PFSK-1 (cell line): ENCODE results near the gene LGI1.

Experiments
- FOXP2 ChIP-seq: optimal IDR thresholded peaks from 2 replicates; pipeline ENCODE3; 2011; ENCODE audit warnings: borderline replicate concordance, control low read depth, inconsistent platforms; ENCODE audit not compliant: insufficient read depth; ENCODE audit errors: extremely low read length, extremely low read depth
- POLR2AphosphoS5 ChIP-seq: IDR thresholded peaks from 2 replicates; pipeline ENCODE4 v1.6.1; 2012; ENCODE audit warnings: low read depth, mild to moderate bottlenecking, control low read depth, low read length, moderate library complexity
- SIN3A ChIP-seq: IDR thresholded peaks from 2 replicates; pipeline ENCODE4 v1.6.1; 2012; ENCODE audit warnings: mild to moderate bottlenecking, low read length, moderate library complexity, borderline replicate concordance; ENCODE audit not compliant: insufficient read depth
- TAF1 ChIP-seq: IDR thresholded peaks from 2 replicates; pipeline ENCODE4 v1.6.1; 2012; ENCODE audit warnings: low read length, control low read depth, borderline replicate concordance; ENCODE audit not compliant: insufficient read depth
- TF ChIP-seq, protein P1 (sequence below), 2 experiments: IDR thresholded peaks; 2 replicates each; pipeline versions ENCODE4 v1.6.1 to v1.8.0; 2011 to 2012; ENCODE audit warnings: low read depth in 2 of 2, low read length in 2 of 2, control low read depth in 1 of 2, inconsistent platforms in 1 of 2, mild to moderate bottlenecking in 1 of 2, moderate library complexity in 1 of 2; ENCODE audit not compliant: insufficient read depth in 1 of 2

The LGI1 gene

DNA sequence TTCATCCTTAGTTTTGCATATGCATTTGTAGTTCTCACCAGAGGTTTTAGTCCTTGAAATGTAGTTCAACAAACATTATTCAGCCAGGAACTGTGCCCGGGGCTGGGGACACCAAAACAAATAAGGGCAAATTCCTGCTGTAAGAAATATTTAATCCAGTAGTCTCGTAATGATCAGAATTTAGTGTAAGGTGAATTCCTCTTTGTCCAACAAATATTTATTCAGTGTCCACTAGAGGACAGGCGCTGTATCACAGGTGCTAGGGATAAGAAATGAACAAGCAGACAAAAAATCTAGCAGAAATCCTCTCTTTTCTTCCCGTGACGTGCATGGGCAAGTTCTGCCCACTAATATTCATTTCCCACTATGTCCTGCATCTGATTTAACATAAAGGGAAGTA lies 17.6 kb downstream of the LGI1 start:
- TF ChIP-seq SIN3A, result no peak
- TF ChIP-seq, protein P1, sequence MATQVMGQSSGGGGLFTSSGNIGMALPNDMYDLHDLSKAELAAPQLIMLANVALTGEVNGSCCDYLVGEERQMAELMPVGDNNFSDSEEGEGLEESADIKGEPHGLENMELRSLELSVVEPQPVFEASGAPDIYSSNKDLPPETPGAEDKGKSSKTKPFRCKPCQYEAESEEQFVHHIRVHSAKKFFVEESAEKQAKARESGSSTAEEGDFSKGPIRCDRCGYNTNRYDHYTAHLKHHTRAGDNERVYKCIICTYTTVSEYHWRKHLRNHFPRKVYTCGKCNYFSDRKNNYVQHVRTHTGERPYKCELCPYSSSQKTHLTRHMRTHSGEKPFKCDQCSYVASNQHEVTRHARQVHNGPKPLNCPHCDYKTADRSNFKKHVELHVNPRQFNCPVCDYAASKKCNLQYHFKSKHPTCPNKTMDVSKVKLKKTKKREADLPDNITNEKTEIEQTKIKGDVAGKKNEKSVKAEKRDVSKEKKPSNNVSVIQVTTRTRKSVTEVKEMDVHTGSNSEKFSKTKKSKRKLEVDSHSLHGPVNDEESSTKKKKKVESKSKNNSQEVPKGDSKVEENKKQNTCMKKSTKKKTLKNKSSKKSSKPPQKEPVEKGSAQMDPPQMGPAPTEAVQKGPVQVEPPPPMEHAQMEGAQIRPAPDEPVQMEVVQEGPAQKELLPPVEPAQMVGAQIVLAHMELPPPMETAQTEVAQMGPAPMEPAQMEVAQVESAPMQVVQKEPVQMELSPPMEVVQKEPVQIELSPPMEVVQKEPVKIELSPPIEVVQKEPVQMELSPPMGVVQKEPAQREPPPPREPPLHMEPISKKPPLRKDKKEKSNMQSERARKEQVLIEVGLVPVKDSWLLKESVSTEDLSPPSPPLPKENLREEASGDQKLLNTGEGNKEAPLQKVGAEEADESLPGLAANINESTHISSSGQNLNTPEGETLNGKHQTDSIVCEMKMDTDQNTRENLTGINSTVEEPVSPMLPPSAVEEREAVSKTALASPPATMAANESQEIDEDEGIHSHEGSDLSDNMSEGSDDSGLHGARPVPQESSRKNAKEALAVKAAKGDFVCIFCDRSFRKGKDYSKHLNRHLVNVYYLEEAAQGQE (IDR thresholded peaks at IDR 0.05; ENCODE audit: insufficient read depth in 1 of 2, low read depth in 2 of 2, low read length in 2 of 2), result no peak
- TF ChIP-seq FOXP2, result no peak
- no peak for TF ChIP-seq POLR2AphosphoS5
- no peak for TF ChIP-seq TAF1

DNA sequence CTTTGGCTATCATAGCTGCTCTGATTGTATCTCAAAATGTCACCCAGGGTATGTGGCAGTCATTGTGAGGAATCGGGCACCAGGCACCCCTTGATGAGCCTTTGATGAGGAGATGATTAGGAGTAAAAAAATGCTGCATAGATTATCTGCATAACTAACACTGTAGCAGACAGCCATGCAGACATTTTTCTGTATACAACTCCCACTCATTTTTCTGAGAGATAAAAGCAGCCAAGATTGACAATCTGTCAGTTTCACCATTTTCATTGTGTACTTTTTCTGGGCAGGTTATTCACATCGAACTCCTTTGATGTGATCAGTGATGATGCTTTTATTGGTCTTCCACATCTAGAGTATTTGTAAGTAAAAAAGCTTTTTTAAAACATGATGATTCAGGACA lies 19.4 kb downstream of the LGI1 start:
- TF ChIP-seq TAF1 (no peak), SIN3A (no peak), POLR2AphosphoS5 (no peak), FOXP2 (no peak)
- TF ChIP-seq, protein P1 (IDR thresholded peaks at IDR 0.05; ENCODE audit: insufficient read depth in 1 of 2, low read depth in 2 of 2, low read length in 2 of 2), result no peak

DNA sequence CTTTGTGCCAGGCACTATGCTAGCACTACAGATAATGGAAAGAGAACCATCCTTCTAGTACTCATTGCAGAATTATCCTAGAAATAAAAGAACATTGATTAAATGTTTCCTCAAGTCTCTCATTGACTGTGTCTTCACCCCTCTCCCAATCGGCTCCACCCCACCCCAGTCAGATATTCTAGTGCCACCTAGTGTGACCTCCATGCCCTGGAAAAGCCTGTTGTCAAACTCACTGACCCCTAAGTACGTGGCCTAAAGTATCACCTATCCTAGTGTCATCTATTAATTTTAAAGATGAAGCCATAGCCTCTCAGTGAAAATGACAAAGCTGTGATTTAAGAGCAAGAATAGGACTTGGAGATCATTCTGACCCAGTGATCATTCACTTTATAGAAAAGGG lies 26.3 kb downstream of the LGI1 start:
- no peak for TF ChIP-seq SIN3A
- no peak for TF ChIP-seq TAF1
- TF ChIP-seq, protein P1 (IDR thresholded peaks at IDR 0.05; ENCODE audit: insufficient read depth in 1 of 2, low read depth in 2 of 2, low read length in 2 of 2), result no peak
- TF ChIP-seq POLR2AphosphoS5, result no peak

DNA sequence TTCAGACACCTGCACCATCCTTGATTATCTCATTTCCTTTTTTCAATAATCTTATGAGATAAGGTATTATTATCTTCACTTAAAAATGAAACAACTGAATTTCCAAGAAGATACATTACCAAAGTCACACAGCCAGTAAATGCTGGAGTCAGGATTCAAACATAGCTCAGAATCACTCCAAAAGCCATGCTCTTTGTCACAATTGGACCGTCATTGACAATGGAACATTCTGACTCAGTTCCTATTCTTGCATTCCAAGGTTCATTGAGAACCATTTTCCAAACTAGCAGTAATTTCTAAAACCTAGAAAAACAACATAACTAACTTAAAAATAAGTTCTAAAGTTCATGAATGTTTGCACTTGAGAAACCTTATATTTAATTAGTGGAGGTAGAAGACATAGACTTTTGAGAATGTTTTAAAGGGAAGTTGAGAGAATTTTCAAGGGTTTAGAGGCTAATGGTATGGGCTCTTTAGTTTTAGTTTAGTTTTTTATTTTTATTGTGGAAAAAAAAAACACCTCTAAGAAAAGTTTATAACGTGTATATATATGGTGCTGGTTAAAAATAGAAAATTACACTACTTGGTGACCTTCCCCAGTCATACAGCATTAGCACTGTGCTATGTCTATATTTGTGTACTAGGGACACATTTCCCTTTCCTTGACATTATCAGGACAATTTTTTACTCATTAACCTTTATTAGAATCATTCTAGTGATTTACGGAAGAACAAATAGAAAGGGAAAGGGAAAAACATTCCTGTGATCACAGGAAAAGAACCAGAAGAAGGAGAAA lies 30.9 kb downstream of the LGI1 start:
- no peak for TF ChIP-seq TAF1
- TF ChIP-seq, protein P1 (IDR thresholded peaks at IDR 0.05; ENCODE audit: insufficient read depth in 1 of 2, low read depth in 2 of 2, low read length in 2 of 2), result no peak

DNA sequence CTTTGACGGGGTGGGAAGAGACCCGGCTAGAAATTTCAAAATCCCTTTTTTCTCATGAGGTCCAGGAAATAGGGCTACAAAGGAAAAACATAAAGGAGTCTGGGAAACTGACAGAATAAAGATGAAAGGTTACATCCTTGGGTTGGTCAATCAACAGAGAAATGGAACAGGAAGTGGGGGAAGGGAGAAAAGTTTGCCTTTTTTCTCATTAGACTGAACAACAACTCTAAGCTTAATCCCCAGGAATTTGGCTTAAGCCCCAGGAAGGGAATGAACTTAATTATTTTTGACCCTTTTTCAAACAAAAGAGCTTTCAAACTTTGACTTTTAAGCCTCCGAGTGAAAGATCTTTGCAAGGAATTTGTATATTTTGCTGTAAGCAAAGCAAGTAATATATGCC lies 32.7 kb downstream of the LGI1 start:
- TF ChIP-seq POLR2AphosphoS5, result no peak
- TF ChIP-seq TAF1, result no peak
- TF ChIP-seq FOXP2, result no peak
- no peak for TF ChIP-seq SIN3A
- TF ChIP-seq, protein P1 (IDR thresholded peaks at IDR 0.05; ENCODE audit: insufficient read depth in 1 of 2, low read depth in 2 of 2, low read length in 2 of 2), result no peak
